ENCODE data around the gene WNT2B.

GRCh38 chr1:112477550-112477949 lies 31.2 kb upstream of the WNT2B start:
- no peak for TF ChIP-seq ESRRG (CRISPR knock-in tag; IDR thresholded peaks at IDR 0.05)
- TF ChIP-seq CSRNP3 (CRISPR knock-in tag; IDR thresholded peaks at IDR 0.05): no peak
- no peak for TF ChIP-seq ZNF565 (CRISPR knock-in tag; conservative IDR thresholded peaks at IDR 0.05; ENCODE audit: low read depth)

Measured in SK-N-SH treated with all-trans-retinoic acid at 6 μM for 48 hours (cell line).